22Rv1 (cell line): ENCODE results near the gene RFX4.

Experiments used
- ZFX ChIP-seq: fragments of 450-650 bp; IDR thresholded peaks from 2 replicates; pipeline ENCODE4 v1.6.1; 2017; ENCODE audit warnings: antibody characterized with exemption, borderline replicate concordance
- TF ChIP-seq, protein P1 (sequence below): fragments of 450-650 bp; IDR thresholded peaks from 2 replicates; pipeline ENCODE4 v1.5.1; 2017; ENCODE audit warnings: mild to moderate bottlenecking

DNA sequence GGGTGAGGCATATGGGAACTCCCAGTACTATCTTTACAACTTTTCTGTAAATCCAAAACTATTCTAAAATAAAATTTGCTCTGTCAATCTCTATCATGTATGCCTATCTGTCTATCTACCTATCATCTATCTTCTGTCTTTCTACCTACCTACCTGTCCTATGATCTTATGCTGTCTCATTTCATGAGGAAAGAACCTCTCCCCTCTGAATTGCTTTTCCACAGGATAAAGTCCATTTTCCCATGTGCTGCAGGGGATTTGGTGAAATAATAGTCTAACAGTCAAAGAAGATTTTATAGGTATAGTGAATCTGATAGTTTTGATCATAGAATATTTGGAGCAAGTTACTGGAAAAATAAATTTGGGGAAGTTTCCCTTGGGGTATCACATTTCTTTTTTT is 104.9 kb downstream of the RFX4 start:
- TF ChIP-seq, protein P1, sequence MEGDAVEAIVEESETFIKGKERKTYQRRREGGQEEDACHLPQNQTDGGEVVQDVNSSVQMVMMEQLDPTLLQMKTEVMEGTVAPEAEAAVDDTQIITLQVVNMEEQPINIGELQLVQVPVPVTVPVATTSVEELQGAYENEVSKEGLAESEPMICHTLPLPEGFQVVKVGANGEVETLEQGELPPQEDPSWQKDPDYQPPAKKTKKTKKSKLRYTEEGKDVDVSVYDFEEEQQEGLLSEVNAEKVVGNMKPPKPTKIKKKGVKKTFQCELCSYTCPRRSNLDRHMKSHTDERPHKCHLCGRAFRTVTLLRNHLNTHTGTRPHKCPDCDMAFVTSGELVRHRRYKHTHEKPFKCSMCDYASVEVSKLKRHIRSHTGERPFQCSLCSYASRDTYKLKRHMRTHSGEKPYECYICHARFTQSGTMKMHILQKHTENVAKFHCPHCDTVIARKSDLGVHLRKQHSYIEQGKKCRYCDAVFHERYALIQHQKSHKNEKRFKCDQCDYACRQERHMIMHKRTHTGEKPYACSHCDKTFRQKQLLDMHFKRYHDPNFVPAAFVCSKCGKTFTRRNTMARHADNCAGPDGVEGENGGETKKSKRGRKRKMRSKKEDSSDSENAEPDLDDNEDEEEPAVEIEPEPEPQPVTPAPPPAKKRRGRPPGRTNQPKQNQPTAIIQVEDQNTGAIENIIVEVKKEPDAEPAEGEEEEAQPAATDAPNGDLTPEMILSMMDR, result no peak
- no peak for TF ChIP-seq ZFX
